Measurements from ENCODE around the gene SLTM.
"Not testable (repeated sequence)": the region's sequence is repeated elsewhere in the genome, so short reads cannot be mapped to it uniquely, and the experiment has no call there.

Gene SLTM

GRCh38 chr15:58926823-58927222 is 6.7 kb downstream of the SLTM start:
- no peak for DNase-seq (ENCODE audit: low read depth)

GRCh38 chr15:58924327-58924726 is 9.2 kb downstream of the SLTM start:
- DNase-seq (ENCODE audit: low read depth): peak; percentile 27

GRCh38 chr15:58923696-58924300 is 9.7 kb downstream of the SLTM start:
- DNase-seq (ENCODE audit: low read depth): no peak

- DNase-seq (ENCODE audit: low read depth): no peak
Measured at GRCh38 chr15:58923284-58923683, 10.2 kb downstream of the SLTM start.

GRCh38 chr15:58921267-58921790 is 12.2 kb downstream of the SLTM start:
- DNase-seq (ENCODE audit: low read depth): no peak

- DNase-seq (ENCODE audit: low read depth): not testable (repeated sequence)
Measured at GRCh38 chr15:58920447-58920846, 13.0 kb downstream of the SLTM start.

GRCh38 chr15:58919232-58919631 is 14.2 kb downstream of the SLTM start:
- DNase-seq (ENCODE audit: low read depth): no peak

- no peak for DNase-seq (ENCODE audit: low read depth)
Measured at GRCh38 chr15:58918239-58918638, 15.2 kb downstream of the SLTM start.

- not testable (repeated sequence) for DNase-seq (ENCODE audit: low read depth)
Measured at GRCh38 chr15:58917613-58918129, 15.8 kb downstream of the SLTM start.

GRCh38 chr15:58916962-58917361 is 16.5 kb downstream of the SLTM start:
- no peak for DNase-seq (ENCODE audit: low read depth)

GRCh38 chr15:58910456-58910855 is 23.0 kb downstream of the SLTM start:
- no peak for DNase-seq (ENCODE audit: low read depth)

GRCh38 chr15:58909616-58910015 is 23.9 kb downstream of the SLTM start:
- DNase-seq (ENCODE audit: low read depth): no peak

GRCh38 chr15:58908550-58909309 is 24.7 kb downstream of the SLTM start:
- DNase-seq (ENCODE audit: low read depth): no peak

- no peak for DNase-seq (ENCODE audit: low read depth)
Measured at GRCh38 chr15:58900631-58901030, 32.8 kb downstream of the SLTM start.

- no peak for DNase-seq (ENCODE audit: low read depth)
Measured at GRCh38 chr15:58898150-58898680, 35.3 kb downstream of the SLTM start.

GRCh38 chr15:58889363-58889762 is 44.1 kb downstream of the SLTM start:
- DNase-seq (ENCODE audit: low read depth): no peak

GRCh38 chr15:58886921-58887320 is 46.6 kb downstream of the SLTM start:
- no peak for DNase-seq (ENCODE audit: low read depth)

- not testable (repeated sequence) for DNase-seq (ENCODE audit: low read depth)
Measured at GRCh38 chr15:58883926-58884325, 49.6 kb downstream of the SLTM start.

- no peak for DNase-seq (ENCODE audit: low read depth)
Measured at GRCh38 chr15:58882243-58882642, 51.2 kb downstream of the SLTM start.

GRCh38 chr15:58880320-58880719 is 53.2 kb downstream of the SLTM start:
- no peak for DNase-seq (ENCODE audit: low read depth)

- no peak for DNase-seq (ENCODE audit: low read depth)
Measured at GRCh38 chr15:58877999-58878825, 55.3 kb downstream of the SLTM start.

Data from stromal cell of bone marrow (primary cell).